GM19035 (cell line): ENCODE measurements around the gene DMRT1.
A peak's percentile ranks its signal among the peaks of the same experiment; 100 is the strongest.
"Not testable (repeated sequence)": the region's sequence is repeated elsewhere in the genome, so short reads cannot be mapped to it uniquely, and the experiment has no call there.

ENCODE experiments used
- ATAC-seq: cut with Tn5 transposase; IDR thresholded peaks from one replicate; pipeline ENCODE4 v1.9.1; 2021; ENCODE audit not compliant: unreplicated experiment

The DMRT1 gene

DNA sequence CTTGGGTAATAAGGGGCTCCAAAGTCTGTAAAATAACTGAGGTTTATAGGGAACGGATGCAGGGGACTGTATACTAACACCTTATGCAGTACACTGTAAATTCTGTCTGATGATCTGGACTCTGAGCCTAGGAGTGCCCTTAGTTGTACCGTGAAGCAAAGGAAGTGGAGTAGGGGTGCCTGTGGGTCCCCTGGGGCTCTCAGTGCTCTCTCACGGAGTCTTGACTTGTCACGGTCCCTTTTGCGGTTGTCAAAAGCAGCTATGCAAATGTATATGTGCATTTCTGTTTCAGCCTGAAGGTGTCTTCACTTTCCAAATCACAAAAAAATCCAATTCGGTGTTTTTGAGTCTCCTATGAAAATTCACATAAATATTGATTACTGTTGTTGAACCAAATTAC, 17.8 kb downstream of the DMRT1 start:
- ATAC-seq: peak; percentile 100

DNA sequence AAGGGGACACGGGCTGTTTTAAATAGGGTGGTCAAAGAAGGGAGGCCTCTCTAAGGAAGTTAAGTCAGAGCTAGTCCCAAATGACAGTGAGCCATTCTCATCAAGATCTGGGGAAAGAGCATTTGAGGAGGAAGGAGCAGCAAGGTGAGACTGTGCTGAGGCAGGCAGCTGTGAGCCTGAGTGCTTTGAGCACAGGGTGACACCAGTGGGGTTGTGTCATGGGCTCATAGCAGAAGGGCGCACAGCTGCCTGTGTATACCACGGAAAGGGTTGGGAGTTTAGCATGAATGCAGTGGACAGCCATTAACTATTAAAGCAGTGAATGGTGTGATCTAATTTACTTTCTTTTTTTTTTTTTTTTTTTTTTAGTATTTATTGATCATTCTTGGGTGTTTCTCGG, 19.2 kb downstream of the DMRT1 start:
- no peak for ATAC-seq

DNA sequence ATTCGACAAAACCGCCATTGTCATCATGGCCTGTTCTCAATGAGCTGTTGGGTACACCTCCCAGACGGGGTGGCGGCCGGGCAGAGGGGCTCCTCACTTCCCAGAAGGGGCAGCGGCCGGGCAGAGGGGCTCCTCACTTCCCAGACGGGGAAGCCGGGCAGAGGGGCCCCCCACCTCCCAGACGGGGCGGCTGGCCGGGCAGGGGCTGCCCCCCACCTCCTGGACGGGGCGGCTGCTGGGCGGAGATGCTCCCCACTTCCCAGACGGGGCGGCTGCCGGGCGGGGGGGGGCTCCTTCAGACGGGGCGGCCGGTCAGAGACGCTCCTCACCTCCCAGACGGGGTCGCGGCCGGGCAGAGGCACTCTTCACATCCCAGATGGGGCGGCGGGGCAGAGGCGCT, 20.0 kb downstream of the DMRT1 start:
- not testable (repeated sequence) for ATAC-seq

DNA sequence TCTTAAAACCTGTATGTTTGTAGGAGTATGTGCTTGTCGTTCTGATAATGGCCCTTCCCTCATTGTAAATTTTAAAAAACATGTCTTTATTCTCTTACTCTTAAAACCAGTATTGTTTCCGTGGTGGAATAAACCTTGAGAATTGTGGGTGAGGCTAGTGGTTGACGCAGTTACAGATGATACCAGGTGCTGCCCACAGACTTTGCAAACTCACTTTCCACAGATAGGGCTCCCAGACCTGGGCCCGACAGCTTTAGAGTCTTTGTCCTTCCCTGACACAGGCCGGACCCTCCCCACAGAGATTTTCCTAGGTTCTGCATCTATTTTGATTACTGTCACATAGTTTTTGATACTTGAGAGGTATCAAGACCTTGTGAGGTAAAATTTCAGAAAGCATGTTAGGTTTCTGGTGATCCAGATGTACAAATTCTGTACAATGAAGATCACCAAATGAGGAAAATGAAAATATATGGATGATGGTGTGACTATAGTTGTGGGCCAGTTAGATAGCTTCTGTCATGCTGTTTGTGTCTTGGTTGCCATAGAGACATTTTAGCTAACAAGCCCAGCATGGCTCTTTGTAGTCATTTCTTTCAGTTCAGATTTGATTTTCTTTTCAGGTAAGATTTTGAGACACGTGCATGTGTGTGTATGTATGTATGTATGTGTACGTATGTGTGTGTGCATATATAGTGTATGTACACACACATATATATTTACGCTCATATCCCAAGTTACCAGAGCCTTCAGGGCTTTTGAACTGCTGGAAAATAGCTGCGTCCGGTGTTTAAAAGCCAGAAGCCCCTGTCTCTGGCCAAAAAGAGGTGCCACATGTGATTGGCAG, 33.8 kb downstream of the DMRT1 start:
- ATAC-seq: no peak

DNA sequence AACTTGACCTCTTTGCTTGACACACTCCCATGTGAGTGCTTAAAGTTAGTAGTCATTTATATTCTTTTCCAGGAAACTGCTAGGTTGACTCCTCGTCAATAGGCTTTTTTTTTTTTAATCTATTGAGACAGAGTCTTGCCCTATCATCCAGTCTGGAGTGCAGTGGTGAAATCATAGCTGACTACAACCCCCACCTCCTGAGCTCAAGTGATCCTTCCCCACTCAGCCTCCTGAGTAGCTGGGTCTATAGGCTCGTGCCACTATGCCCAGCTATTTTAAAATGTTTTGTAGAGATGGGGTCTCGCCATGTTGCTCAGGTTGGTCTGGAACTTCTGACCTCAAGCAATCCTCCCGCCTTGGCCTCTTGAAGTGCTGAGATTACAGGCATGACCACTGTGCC, 34.9 kb downstream of the DMRT1 start:
- ATAC-seq: no peak

DNA sequence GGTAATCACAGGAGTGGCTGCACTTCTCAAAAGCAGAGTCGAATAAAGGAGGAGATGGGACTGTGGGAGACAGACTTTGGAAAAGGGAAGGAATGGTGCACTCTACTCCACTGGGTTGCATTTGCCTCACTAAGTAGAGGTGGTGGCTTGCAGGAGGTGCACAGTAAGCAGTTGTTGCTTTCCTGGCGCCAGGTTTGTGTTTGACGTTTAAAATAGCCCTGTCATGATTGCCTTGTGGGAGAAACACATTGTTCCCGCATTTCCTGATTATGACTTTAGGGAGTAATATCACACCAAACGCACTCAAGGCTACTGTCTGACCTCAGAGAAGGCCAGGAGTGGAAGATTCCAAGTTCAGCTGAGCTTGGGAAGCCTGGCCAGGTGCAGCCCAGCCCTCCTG, 36.7 kb downstream of the DMRT1 start:
- no peak for ATAC-seq

DNA sequence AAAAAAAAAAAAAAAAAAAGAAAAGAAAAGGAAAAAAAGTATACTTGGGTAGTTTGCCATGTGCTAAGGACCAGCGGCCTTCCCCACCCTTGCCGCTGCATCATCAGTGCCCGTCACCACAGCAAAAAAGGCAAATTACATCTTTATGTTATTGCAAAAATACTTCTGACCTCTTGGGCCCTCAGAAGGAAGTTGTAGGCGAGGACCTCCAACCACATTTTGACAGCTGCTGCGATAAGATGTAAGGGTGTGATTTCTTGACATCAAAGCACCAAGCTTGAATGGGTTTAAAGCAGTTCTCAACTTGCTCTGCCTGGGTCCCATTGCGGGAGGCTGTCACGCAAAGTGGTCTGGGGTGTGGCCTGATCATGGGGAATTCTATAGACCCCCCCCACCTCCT, 39.2 kb downstream of the DMRT1 start:
- no peak for ATAC-seq

DNA sequence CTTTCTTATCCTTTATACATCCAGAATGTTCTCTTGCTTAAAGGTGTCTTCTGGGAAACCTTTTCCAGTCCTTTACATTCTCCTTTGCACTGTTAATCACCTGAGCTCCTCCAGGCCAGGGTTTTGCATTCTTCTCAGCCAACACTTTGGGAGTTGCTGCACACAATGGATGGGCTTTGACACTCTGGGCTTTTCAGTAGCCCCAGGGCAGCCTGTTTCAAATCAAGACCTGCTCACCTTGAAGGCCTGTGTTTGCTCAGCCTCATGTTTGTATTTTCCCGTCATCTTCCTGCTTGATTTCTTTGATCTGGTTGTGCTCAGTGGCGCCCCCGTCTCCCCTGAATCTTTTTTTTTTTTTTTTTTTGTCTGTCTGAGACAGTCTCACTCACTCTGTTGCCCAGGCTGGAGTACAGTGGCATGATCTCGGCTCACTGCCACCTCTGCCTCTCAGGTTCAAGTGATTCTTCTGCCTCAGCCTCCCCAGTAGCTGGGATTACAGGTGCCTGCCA, 41.0 kb downstream of the DMRT1 start:
- no peak for ATAC-seq

DNA sequence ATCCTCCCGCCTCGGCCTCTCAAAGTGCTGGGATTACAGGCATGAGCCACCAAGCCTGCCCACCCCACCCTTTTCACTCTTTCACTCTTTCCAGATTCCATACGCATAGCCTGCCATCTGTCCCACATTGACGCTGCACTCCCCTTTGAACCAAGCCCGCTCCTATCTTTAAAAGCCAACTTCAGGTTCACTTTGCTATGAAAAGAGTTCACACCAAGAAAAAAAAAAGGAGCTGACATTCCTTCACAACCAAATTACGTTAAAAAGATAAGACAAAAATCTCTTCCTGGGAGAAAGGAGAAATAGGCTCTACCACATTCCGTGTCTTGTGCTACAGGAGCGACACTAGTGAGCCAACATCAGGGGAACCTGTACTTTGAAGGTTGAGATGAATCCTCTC, 41.5 kb downstream of the DMRT1 start:
- ATAC-seq: no peak

DNA sequence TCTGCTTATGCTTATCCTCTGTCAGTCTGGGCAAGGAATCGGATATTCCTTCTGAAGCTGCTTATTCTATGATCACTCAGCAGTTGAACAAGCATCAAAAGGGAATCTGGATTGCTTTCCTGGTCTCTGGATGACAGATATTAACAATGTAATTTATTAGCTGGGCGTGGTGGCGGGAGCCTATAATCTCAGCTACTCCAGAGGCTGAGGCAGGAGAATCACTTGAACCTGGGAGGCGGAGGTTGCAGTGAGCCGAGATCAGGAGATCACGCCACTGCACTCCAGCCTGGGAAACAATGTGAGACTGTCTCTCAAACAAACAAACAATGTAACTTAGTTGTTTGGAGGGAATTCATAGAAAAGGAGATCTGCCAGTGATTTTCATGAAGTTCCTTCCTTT, 45.4 kb downstream of the DMRT1 start:
- ATAC-seq: no peak

DNA sequence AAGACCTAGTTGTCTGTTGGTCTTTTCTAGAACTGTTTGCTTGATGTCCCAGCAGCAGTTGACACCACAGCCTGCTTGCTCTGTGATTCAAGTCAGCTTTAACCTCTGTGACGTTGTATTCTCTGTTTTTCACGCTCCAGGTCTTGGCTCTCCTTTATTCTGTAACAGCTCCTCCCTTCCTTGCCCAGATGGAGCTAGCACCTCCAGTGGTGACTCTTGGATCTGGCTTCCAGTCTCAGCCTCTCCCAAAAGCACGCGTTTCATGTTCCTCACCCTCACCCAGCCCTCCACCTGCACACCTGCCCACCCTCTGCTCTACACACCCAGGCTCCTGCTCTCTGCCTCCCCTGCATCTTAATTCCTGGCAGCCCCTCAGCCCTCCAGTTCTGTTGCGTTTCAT, 50.6 kb downstream of the DMRT1 start:
- no peak for ATAC-seq

DNA sequence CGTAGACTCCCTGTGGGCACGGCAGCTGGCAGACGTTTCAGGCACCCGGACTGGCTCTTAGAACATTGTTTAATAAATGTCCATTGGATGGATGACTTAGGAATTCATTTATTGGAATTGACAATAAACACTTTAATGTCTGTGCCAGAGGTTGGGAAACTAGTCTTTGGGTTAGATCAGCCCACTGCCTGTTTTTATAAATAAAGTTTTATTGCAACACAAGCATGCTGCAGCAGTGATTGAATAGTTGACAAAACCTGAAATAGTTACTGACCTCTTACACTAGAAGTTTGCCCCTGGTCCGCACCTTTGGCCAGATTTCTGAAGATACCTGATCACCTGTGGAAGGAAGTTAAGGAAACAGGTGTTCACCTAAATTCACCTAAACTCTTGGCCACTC, 51.6 kb downstream of the DMRT1 start:
- no peak for ATAC-seq

DNA sequence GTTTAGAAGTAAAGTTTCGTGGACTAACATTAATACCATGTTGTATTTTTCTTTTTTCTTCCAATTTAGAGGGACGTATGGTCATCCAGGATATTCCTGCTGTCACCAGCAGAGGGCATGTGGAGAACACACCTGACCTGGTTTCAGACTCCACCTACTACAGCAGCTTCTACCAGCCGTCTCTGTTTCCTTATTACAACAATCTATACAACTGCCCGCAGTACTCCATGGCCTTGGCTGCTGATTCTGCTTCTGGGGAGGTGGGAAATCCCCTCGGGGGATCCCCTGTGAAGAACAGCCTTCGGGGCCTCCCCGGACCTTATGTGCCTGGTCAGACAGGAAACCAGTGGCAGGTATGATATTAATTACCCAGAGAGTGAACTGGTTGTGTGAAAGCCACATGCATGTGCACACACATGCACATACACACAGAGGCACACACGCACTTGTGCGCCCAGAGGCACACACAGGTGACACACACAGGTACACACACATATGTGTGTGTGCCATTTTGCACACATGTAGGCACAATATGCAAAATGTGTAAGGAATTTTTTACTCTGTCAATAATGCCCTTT, 52.4 kb downstream of the DMRT1 start:
- ATAC-seq: peak; percentile 99

DNA sequence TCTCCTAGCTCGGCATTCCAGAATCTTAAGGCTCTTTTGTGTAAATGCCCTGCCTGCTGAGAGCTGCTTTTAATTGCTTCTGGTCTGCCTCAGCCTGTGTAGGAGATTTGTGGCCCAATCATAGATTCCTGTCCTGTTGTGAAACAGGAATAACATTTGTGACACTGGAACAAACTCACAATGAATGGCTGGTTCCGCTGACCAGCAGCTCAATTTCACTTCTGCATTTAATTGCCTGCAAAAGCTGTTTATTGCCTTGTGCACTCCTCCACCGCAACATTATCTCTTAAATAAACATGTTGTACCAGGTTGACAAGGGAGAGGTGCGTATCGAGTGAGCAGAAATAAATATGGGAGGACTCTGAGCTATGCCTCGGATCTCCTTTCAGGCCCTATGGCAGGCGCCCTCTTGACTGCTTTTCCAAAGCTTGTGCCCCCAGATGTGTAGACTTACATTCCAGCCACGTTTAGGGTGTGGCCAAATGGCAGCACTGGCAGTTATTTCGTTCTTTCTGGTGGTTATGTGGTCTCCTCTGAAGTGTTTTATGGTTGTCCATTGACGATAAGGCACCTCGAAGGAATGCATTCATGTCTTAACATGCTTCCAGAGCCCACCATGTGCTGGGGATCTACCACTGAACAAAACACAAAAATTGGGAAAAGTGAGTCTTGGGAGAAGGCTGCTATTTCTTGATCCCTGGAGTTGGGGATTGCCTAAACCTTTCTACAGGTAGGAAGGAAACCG, 58.1 kb downstream of the DMRT1 start:
- ATAC-seq: peak; percentile 80

DNA sequence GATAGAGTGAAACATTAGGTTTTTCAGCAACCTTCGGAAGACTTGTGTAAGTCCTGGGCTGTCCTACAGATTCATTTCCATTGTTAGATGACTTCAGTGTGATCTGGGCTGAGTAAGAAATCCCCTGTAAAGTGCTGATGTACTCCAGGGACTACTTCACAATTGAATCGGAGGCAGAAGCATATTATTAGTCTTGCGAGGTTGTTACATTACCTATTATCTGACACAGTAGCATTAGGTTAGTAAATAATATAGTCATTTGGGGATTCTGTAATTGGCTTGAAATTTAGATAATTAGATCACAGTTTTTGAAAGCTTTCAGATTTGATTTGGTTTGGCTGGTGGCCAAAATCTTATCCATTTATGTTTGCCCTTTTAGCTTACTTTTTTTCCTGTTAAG, 62.4 kb downstream of the DMRT1 start:
- ATAC-seq: no peak

DNA sequence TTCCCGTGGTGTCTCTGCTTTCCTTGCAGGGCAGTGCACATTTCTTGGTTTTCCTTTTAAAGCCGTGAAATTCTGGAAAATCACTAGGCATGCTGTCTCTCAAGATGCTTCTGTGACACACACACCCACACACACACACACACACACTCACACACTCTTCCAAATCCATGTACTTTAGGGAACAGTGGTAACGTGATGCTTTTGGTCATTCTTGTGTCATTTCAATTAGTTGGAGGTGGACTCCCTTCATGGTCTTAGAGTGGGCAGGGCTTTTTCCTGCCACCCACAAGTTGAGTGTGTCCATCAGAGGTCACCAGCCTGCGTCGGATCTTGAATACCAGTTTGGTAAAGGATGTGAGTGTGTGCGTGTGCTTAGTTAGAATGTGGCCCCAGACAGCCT, 64.4 kb downstream of the DMRT1 start:
- no peak for ATAC-seq

DNA sequence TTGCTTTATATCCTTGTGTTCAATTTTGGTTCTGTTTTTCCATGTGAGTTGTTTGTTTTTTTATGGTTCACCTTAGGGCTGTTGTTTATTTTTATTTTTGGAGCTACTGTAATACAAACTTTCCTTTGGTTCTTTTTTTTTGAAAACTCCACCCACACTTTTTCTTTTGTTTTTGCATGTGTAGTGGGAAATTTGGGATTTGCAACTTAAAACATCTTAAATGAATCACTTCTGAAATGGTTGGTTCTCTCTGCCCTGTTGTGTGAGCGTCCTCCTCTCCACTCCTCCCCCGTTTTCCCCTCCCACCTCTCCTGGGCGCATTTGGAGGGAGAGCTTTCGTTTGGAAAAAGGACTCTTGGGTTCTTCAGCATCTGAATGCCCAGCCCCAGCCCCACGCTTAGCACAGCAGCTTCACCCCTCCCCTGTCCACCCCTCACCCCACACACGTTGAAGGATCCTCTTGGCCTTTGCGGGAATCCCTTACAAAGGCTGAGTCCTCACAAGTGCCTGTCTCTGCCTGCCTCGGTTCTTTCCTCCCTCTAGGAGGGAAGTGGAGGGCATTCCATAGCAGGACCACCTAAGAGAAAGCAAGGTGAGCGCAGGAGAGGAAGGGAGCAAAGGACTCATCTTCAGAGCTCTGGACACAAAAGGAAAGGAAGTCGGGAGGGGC, 67.2 kb downstream of the DMRT1 start:
- no peak for ATAC-seq

DNA sequence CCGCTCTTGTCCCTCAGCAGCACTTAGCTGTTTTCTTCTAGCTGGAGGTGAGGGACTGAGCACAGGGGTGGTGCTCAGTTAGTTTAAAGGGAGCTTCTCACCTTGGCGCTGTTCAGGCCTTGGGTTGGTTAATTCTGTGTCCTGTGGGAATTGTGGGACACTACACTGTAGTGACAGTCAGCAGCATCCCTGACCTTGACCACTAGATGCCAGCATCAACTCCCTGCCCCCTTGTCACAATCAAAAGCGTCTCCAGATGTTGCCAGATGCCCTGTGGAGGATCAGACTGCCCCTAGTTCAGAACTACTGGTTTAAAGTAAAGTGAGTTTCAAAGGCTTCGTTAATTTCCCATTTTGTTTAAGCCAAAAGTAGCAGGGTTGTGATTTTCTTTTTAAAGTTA, 69.5 kb downstream of the DMRT1 start:
- ATAC-seq: no peak

DNA sequence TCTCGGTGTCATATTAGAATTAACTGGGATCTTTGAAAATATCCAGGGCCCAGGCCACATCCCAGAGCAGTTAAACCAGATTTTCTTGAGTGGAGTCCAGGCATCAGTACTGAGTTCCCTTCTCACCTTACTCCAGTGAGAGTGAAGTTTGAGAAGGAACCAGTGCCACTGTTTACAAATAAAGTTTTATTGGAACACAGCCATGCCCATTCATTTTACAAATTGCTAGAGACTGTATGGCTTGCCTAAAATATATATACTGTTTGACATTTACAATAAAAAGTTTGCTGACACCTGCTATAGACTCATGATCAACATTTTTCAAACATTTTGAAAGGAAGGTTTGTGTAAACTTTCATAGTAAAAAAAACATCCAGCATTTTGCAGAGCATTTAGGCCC, 71.3 kb downstream of the DMRT1 start:
- no peak for ATAC-seq

DNA sequence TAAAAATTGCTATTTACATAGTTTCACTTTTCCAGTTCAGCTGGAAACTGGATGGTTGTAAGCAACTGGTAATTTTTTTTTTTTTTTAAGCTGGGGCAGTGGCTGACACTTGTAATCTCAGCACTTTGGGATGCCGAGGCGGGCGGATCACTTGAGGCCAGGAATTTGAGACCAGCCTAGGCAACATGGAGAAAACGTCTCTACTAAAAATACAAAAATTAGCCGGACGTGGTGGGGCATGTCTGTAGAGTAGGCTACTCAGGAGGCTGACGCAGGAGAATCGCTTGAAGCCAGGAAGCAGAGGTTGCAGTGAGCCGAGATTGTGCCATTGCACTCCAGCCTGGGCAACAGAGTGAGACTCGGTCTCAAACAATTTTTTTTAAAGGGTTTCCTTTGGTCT, 72.0 kb downstream of the DMRT1 start:
- ATAC-seq: not testable (repeated sequence)

DNA sequence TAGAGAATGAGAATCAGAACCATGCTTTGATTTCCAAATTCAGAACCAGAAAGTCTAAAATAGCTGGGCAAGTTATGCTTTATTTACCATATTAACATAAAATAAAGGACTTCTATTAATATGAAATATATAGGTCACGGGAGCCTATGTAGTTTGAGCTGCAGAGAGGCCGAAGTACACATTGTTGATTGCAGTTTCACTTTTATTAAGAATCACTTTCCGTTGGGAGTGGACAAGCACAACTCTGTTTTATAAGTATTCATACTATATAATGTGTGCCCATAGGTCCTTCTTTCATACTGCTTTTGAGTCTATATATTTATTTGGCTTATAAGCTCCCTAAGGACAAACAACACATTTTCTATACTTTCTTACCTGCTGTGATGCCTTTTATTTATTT, 76.2 kb downstream of the DMRT1 start:
- ATAC-seq: no peak
